ENCODE results near the gene MT1HL1. TPM values are rescaled to one million over a fixed set of nuclear protein-coding genes. Genes with fewer than 3 reads are reported as not detected.

MT1HL1 gene
- total RNA-seq, 1 experiment from 2014 or later, result not detected

DNA sequence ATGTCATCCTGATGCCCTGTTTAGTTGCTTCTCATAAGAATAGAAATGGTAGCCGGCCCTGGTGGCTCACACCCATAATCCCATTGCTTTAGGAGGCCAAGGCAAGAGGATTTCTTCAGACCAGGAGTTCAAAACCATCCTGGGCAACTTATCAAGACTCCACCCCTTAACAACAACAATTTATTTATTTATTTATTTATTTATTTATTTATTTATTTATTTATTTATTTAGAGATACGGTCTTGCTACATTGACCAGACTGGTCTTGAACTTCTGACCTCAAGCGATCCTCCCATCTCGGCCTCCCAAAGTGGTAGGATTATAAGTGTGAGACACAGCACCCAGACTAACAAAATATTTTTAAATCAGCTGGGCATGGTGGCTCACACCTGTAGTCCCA lies 4.0 kb downstream of the MT1HL1 start (continued):
- TF ChIP-seq, protein P1, sequence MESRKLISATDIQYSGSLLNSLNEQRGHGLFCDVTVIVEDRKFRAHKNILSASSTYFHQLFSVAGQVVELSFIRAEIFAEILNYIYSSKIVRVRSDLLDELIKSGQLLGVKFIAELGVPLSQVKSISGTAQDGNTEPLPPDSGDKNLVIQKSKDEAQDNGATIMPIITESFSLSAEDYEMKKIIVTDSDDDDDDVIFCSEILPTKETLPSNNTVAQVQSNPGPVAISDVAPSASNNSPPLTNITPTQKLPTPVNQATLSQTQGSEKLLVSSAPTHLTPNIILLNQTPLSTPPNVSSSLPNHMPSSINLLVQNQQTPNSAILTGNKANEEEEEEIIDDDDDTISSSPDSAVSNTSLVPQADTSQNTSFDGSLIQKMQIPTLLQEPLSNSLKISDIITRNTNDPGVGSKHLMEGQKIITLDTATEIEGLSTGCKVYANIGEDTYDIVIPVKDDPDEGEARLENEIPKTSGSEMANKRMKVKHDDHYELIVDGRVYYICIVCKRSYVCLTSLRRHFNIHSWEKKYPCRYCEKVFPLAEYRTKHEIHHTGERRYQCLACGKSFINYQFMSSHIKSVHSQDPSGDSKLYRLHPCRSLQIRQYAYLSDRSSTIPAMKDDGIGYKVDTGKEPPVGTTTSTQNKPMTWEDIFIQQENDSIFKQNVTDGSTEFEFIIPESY (IDR thresholded peaks at IDR 0.05; ENCODE audit: extremely low read depth, insufficient replicate concordance, low read length), result no peak
- TF ChIP-seq JUND (IDR thresholded peaks at IDR 0.05), result no peak
- TF ChIP-seq ZNF274 (IDR thresholded peaks at IDR 0.05; ENCODE audit: low read depth, low read length), result no peak
- TF ChIP-seq SRF (IDR thresholded peaks at IDR 0.05; ENCODE audit: low read depth), result no peak
- TF ChIP-seq EGR1 (IDR thresholded peaks at IDR 0.05; ENCODE audit: low read depth), result no peak
- TF ChIP-seq POLR2AphosphoS5 (IDR thresholded peaks at IDR 0.05; ENCODE audit: low read depth, low read length), result no peak
- no peak for TF ChIP-seq EZH2phosphoT487 (IDR thresholded peaks at IDR 0.05; ENCODE audit: borderline replicate concordance)

DNA sequence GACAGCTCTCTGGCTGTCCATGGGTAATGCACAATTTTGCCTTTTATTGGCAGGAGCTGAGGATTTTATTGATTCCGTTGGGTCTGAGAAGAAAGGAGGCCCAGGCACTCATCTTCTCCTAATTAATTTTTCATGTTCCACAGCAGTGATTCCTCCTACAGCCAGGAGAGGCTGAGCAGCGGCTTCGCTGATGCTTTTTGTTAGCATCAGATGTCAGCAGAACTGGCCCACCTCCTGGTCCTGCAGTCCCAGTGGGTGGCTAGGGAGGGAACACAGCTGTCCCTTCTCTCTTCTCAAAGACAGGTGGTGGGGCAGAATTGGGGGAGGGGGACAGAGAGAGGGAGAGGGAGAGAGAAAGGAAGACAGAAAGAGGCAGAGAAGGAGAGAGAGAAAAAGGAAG lies 5.7 kb downstream of the MT1HL1 start:
- ChIA-PET CTCF (no interaction called here), RAD21 (ENCODE audit: low non-redundant PET in 1 of 2, low total read pairs in 2 of 2, uncharacterized antibody in 2 of 2, unreplicated experiment in 2 of 2) (no interaction called here), POLR2A (no interaction called here)
- Histone ChIP-seq H3K4me1 (ENCODE audit: control insufficient read depth in 1 of 2, insufficient read depth in 2 of 2, low read length in 2 of 2) (no peaks in the 10 kb centered on the region), H3K9ac (ENCODE audit: low read length) (no peak overlapping the region), H3K9me2 (ENCODE audit: insufficient read depth) (no peaks in the 10 kb centered on the region), H3K4me3 (replicated peaks in 1 of 2; ENCODE audit: low read depth in 1 of 2, low read length in 2 of 2) (no peak overlapping the region), H3K36me3 (ENCODE audit: control insufficient read depth in 1 of 2, insufficient read depth in 2 of 2, low read length in 2 of 2) (no peaks in the 10 kb centered on the region), H3K9me3 (ENCODE audit: control insufficient read depth in 1 of 2, insufficient read depth in 1 of 2, low read depth in 1 of 2, low read length in 2 of 2) (no peaks in the 10 kb centered on the region), H4K20me1 (ENCODE audit: insufficient read depth) (no peaks in the 10 kb centered on the region), H3K27me3 (ENCODE audit: insufficient read depth, low read length) (peaks cover 8% of the 10 kb centered on the region; the same call in 1 of the 2 replicates), H3K27ac (ENCODE audit: low read depth, low read length) (no peak overlapping the region), H3K4me2 (ENCODE audit: low read length) (no peak overlapping the region), H3K79me2 (ENCODE audit: insufficient read depth, low read length) (no peaks in the 10 kb centered on the region), H2AFZ (ENCODE audit: low read depth, low read length, poor library complexity, severe bottlenecking) (no peak overlapping the region)
- no peak for DNase-seq (ENCODE audit: low read depth, low spot score)
- no peak for ATAC-seq
- intact Hi-C loops (cut with micrococcal nuclease), result no loop called here
- BruUV-seq (replicated peaks), result no TSS peak
- TF ChIP-seq CEBPB (IDR thresholded peaks at IDR 0.05; ENCODE audit: low read depth) (no peak), YY1 (IDR thresholded peaks at IDR 0.05; ENCODE audit: extremely low read depth, insufficient replicate concordance, low read depth, low read length) (no peak), EGR1 (IDR thresholded peaks at IDR 0.05; ENCODE audit: low read depth) (no peak), RAD21 (IDR thresholded peaks at IDR 0.05; ENCODE audit: low read depth) (no peak), EZH2phosphoT487 (IDR thresholded peaks at IDR 0.05; ENCODE audit: borderline replicate concordance) (no peak), SIN3A (IDR thresholded peaks at IDR 0.05; ENCODE audit: low read depth) (no peak), POLR2A (IDR thresholded peaks at IDR 0.05; ENCODE audit: borderline replicate concordance, extremely low read depth, insufficient read depth, insufficient read length) (no peak), ZFX (IDR thresholded peaks at IDR 0.05) (no peak), SRF (IDR thresholded peaks at IDR 0.05; ENCODE audit: low read depth) (no peak), FOSL1 (IDR thresholded peaks at IDR 0.05; ENCODE audit: low read depth) (no peak), TCF7L2 (IDR thresholded peaks at IDR 0.05; ENCODE audit: borderline replicate concordance, extremely low read depth, insufficient read depth, insufficient read length) (no peak), EZH2 (IDR thresholded peaks at IDR 0.05) (no peak)
- TF ChIP-seq, protein P2, sequence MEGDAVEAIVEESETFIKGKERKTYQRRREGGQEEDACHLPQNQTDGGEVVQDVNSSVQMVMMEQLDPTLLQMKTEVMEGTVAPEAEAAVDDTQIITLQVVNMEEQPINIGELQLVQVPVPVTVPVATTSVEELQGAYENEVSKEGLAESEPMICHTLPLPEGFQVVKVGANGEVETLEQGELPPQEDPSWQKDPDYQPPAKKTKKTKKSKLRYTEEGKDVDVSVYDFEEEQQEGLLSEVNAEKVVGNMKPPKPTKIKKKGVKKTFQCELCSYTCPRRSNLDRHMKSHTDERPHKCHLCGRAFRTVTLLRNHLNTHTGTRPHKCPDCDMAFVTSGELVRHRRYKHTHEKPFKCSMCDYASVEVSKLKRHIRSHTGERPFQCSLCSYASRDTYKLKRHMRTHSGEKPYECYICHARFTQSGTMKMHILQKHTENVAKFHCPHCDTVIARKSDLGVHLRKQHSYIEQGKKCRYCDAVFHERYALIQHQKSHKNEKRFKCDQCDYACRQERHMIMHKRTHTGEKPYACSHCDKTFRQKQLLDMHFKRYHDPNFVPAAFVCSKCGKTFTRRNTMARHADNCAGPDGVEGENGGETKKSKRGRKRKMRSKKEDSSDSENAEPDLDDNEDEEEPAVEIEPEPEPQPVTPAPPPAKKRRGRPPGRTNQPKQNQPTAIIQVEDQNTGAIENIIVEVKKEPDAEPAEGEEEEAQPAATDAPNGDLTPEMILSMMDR (IDR thresholded peaks at IDR 0.05 in 2 of 3, conservative IDR thresholded peaks at IDR 0.05 in 1 of 3; ENCODE audit: borderline replicate concordance in 1 of 3, insufficient read depth in 1 of 3, low read depth in 2 of 3, low read length in 2 of 3), result no peak
- TF ChIP-seq, protein P1 (IDR thresholded peaks at IDR 0.05; ENCODE audit: extremely low read depth, insufficient replicate concordance, low read length), result no peak
- TF ChIP-seq, protein P3, sequence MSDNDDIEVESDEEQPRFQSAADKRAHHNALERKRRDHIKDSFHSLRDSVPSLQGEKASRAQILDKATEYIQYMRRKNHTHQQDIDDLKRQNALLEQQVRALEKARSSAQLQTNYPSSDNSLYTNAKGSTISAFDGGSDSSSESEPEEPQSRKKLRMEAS (IDR thresholded peaks at IDR 0.05), result no peak
